ENCODE data around the gene EMILIN2. TPM values are rescaled to one million over a fixed set of nuclear protein-coding genes. Genes with fewer than 3 reads are reported as not detected.
A peak's percentile ranks its signal among the peaks of the same experiment; 100 is the strongest.

EMILIN2 gene
- total and polyA plus RNA-seq, 8 donors = 0.43 to 11.0 (median 3.4) TPM

DNA sequence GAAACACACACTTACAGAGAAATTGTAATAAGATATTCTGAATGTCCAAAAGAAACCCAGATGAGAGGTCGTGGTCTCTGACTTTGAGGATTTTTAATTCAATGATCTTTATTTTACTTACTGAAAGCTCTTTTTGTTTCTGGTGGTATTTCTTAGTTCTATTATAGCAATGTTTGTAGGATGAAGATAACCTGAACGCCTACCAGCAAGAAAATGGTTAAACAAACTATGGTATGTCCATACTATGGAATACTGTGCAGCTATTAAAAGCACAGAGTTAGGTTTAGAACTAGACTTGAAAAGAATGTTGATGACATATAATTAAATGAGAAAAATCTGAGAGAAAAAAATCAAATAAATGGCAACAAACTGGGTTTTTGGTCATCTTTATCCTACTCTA lies 105.8 kb downstream of the EMILIN2 start:
- intact Hi-C loops (cut with DNase I) = no loop called here
- FAIRE-seq = no peak
- no peaks in the 10 kb centered on the region for H3K27me3 ChIP-seq
- DNase-seq = no peak
- TF ChIP-seq, protein P1, sequence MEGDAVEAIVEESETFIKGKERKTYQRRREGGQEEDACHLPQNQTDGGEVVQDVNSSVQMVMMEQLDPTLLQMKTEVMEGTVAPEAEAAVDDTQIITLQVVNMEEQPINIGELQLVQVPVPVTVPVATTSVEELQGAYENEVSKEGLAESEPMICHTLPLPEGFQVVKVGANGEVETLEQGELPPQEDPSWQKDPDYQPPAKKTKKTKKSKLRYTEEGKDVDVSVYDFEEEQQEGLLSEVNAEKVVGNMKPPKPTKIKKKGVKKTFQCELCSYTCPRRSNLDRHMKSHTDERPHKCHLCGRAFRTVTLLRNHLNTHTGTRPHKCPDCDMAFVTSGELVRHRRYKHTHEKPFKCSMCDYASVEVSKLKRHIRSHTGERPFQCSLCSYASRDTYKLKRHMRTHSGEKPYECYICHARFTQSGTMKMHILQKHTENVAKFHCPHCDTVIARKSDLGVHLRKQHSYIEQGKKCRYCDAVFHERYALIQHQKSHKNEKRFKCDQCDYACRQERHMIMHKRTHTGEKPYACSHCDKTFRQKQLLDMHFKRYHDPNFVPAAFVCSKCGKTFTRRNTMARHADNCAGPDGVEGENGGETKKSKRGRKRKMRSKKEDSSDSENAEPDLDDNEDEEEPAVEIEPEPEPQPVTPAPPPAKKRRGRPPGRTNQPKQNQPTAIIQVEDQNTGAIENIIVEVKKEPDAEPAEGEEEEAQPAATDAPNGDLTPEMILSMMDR (IDR thresholded peaks at IDR 0.05) = no peak
- H3K27ac ChIP-seq = no peak overlapping the region
- no peak overlapping the region for H3K4me3 ChIP-seq
- H3K4me1 ChIP-seq = peaks cover 0 to 5% (median 4%) of the 10 kb centered on the region in 3 donors
- no peak for ATAC-seq
- H3K36me3 ChIP-seq = peaks cover 0 to 24% (median 12%) of the 10 kb centered on the region in 3 donors
- no peaks in the 10 kb centered on the region for H3K9me3 ChIP-seq
- WGBS, 2 donors = 43 to 62% methylated on average over 2 of the region's 2 CpGs

- no peak for FAIRE-seq
- DNase-seq = no peak
- Histone ChIP-seq H3K27me3 (no peaks in the 10 kb centered on the region), H3K4me1 (peaks cover 0 to 9% (median 0%) of the 10 kb centered on the region in 3 donors), H3K27ac (no peak overlapping the region), H3K36me3 (peaks cover 0 to 24% (median 12%) of the 10 kb centered on the region in 3 donors), H3K9me3 (no peaks in the 10 kb centered on the region), H3K4me3 (no peak overlapping the region)
- intact Hi-C loops (cut with DNase I) = no loop called here
- TF ChIP-seq, protein P1 (IDR thresholded peaks at IDR 0.05) = no peak
- peak in 3 of 4 donors; percentile 41 to 50 (median 45) for ATAC-seq
- 77% methylated on average over 6 of the region's 6 CpGs for WGBS, 2 donors
Measured at GRCh38 chr18:2953935-2954653, 107.3 kb downstream of the EMILIN2 start.

GRCh38 chr18:2954869-2955645 lies 108.3 kb downstream of the EMILIN2 start:
- intact Hi-C loops (cut with DNase I) = no loop called here
- DNase-seq (no peak), ATAC-seq (no peak), FAIRE-seq (no peak)
- no peaks in the 10 kb centered on the region for H3K9me3 ChIP-seq
- no peaks in the 10 kb centered on the region for H3K27me3 ChIP-seq
- peaks cover 0 to 15% (median 4%) of the 10 kb centered on the region in 3 donors for H3K4me1 ChIP-seq
- no peak overlapping the region for H3K4me3 ChIP-seq
- TF ChIP-seq, protein P1 (IDR thresholded peaks at IDR 0.05) = no peak
- H3K36me3 ChIP-seq = peaks cover 0 to 24% (median 10%) of the 10 kb centered on the region in 3 donors
- WGBS, 2 donors = 97 to 99% methylated on average over 12 of the region's 12 CpGs
- no peak overlapping the region for H3K27ac ChIP-seq

DNA sequence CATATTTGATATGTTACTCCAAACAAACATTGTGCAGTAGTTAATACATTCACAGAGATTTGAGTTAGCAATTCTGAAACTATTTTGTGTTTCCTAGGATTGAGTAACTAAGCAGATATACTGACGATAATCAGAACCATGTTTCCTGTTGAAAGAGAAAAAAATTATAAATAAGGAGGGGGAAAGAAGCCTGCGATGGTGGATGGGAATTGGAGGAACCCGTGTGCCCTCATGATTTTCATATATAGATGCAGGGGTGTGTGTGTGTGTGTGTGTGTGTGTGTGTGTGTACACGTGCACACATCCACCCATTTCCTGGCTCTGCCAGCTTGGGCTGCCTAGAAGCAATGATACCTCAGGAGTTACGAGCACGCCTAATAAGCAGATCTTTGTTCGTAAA lies 109.2 kb downstream of the EMILIN2 start:
- no peak overlapping the region for H3K4me3 ChIP-seq

More for the DNA sequence above, 109.2 kb downstream of the EMILIN2 start:
- Histone ChIP-seq H3K27me3 (no peaks in the 10 kb centered on the region), H3K36me3 (peaks cover 0 to 14% (median 9%) of the 10 kb centered on the region in 3 donors), H3K9me3 (no peaks in the 10 kb centered on the region), H3K27ac (no peak overlapping the region), H3K4me1 (peaks cover 0 to 15% (median 4%) of the 10 kb centered on the region in 3 donors)
- WGBS, 2 donors = 92 to 95% methylated on average over 7 of the region's 7 CpGs
- TF ChIP-seq, protein P1 (IDR thresholded peaks at IDR 0.05) = no peak
- ATAC-seq = no peak
- no peak for DNase-seq
- no peak for FAIRE-seq
- intact Hi-C loops (cut with DNase I) = no loop called here

Measured in pancreas (tissue), 10 donors.